Measurements from ENCODE around the gene RRAS2.

The RRAS2 gene

DNA sequence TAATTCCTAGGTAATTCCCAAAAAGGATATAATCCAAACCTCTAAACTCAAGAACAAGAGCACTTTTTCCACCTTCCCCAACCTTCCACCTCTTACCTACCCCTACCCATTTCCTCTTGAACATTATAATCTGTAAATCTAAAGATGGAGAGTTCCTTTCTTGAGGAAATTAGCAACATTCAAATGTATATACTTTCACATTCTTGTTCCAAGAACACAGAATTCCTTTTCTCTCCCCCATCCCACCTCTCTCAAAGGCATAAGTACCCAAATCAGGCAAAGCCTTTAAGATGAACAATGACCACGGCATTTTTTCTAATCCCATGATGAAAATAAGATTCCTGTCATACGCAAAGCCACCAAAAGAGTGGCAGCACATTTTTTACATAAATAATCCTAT is 18.3 kb downstream of the RRAS2 start:
- no peak for DNase-seq (ENCODE audit: low read depth in 1 of 2, low spot score in 1 of 2)

DNA sequence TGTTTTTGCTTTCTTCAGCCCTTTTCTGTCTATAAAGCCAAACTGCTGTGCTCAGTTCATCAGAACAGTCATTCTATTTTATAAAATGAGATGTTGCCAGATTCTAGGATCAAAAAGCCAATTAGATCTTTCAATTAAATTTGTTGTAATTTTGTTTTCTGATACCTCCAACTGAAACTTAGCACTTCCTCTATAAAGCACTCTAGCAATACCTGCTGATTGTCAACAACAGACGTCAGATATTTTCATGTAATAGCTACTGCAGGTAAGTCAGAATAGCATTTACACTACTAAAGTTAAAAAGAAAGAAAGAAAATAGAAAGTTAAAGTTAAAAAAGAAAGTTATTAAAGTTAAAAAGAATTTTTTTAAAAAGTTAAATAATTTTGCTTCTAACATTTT is 19.6 kb downstream of the RRAS2 start:
- no peak for DNase-seq (ENCODE audit: low read depth in 1 of 2, low spot score in 1 of 2)

DNA sequence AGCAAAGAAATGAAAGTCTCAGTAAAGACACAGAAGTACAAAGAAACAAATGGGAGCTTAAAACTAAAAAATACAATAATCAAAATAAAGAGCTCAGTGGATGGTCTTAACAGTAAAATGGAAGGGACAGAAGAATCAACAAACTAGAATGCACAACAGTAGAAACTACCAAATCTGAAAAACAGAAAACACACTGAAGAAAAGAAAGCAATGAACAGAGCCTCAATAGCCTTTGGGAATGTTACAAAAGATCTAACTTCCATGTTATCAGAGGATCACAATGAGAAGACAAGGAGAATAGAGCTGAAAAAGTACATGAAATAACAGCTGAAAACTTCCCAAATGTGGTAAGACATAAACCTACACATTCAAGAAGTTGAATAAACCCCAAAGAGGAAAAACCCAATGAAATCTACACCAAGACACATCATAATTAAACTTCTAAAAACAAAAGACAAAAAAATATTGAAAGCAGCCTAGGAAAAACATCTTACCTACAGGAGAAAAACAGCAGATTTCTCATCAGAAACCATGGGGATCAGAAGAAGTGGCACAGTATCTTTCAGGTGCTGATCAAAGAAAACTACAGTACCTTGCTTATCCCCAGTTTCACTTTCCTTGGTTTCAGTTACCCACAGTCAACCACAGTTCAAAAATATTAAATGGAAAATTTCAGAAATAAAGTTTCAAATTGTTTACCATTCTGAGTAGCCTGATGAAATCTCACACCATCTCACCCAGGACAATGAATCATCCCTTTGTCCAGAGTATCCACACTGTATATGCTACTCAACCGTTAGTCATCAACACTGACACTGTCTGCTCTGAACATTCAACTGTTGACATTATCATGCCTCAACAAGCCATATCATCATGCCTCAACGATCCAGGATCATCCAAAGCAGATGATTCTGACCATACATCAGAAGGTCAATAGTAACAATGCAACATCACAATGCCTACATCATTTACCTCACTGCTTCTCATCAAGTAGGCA is 22.2 kb downstream of the RRAS2 start:
- DNase-seq (ENCODE audit: low read depth in 1 of 2, low spot score in 1 of 2), result no peak

DNA sequence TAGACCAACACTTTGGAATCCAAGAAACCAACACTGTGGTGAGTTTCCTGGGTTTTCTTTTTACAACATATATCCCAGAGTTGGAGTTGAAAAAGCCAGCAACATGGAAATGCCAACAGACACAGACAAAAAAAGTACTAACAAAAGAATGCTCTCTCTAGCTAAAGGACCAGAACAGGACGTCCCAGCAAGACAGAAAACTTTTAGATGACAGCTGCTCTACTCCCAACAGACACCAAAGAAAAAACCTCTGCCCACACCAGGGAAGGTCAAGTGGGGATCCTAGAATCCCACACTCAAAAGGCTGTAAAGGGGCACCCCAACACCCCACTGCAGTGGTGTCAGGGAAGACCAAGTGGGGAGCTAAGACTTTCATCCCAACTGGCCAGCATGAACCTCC is 23.3 kb downstream of the RRAS2 start:
- DNase-seq (ENCODE audit: low read depth in 1 of 2, low spot score in 1 of 2), result no peak

DNA sequence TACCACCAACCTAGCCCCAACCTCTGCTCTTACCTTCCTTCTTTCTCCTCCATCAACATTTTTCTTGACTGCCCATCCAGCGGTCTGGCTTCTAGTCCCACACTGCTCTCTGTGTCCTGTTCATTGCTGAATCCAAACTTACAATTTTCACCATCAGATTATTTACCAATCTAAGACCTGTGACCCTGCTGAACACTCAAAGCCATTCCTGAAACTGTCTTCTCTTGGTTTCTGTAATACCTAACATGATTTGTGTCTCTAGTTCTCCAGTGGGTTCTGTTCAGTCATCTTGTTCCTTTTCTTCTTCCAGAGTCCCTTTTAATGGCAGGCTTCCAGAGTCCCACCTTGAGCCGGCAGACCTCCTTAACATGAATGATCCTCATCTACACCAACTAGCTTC is 24.1 kb downstream of the RRAS2 start:
- DNase-seq (ENCODE audit: low read depth in 1 of 2, low spot score in 1 of 2), result no peak

DNA sequence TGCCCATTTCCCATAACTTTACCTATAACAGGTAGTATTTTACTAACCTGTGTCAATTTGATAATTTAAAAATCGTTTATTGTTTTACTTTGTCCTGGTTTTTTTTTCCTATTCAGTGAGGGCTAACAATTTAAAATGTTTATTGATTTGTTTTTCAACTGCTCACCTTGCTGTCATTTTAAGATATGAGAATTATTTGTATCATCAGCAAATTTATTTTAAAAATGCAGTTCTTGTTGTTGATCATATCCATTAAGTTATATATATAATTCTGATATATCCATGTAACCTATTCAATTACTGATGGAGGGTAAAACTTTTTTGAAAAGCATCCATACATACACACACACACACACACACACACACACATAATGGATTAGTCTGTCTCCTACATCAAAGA is 24.8 kb downstream of the RRAS2 start:
- DNase-seq (ENCODE audit: low read depth in 1 of 2, low spot score in 1 of 2), result no peak

DNA sequence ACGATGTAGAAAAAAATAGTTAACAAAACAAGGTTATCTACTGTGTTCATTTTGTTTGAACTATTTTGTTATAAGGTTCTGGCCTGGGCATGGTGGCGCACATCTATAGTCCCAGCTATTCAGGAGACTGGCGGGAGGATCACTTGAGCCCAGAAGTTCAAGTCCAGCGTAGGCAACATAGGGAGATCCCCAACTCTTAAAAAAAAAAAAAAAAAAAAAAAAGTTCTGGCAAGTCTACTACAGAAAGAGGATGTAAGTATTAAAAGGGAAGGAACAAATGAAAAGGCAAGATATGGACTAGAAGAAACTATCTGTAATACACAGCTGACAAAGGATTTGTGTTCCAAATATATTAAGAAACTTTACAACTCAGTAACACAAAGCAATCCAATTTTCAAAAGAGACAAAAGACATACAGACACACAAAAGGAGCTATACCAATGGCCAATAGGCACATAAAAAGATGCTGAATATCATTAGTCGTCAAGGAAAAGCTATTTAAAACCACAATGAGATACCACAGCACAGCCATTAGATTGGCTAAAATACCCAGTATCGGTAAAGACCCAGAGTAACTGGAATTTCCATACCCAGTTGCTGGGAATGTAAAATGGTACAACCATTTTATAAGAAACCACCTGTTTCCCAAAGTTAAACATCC is 27.4 kb downstream of the RRAS2 start:
- DNase-seq (ENCODE audit: low read depth in 1 of 2, low spot score in 1 of 2), result no peak

DNA sequence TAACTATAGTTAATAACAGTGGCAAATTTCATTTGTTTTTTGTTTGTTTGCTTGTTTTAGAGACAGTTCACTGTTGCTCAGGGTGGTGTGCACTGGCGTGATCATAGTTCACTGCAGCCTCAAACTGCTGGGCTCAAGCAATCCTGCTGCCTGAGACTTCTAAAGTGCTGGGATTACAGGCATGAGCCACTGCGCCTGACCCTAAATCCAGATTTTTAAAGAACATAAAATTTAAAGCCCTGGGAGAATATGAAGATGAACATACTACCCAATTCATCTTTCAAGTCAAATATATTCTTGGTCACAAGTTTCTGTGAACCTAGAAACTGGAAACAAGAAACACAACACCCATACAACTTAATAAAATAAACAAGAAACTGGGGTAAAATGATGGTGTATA is 28.1 kb downstream of the RRAS2 start:
- DNase-seq (ENCODE audit: low read depth in 1 of 2, low spot score in 1 of 2), result no peak

DNA sequence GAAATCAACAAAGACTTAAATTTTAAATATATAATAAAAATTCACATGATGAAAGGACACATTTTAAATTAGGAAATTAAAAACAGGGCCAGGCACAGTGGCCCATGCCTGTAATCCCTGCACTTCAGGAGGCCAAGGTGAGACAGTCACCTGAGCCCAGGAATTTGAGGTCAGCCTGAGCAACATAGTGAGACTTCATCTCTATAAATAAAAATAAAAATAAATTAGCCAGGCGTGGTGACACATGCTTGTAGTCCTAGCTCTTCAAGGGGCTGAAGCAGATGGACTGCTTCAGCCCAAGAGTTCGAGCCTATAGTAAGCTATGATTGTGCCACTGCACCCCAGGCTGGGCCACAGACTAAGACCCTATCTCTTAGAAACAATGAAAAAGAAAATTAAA is 29.3 kb downstream of the RRAS2 start:
- DNase-seq (ENCODE audit: low read depth in 1 of 2, low spot score in 1 of 2), result no peak

DNA sequence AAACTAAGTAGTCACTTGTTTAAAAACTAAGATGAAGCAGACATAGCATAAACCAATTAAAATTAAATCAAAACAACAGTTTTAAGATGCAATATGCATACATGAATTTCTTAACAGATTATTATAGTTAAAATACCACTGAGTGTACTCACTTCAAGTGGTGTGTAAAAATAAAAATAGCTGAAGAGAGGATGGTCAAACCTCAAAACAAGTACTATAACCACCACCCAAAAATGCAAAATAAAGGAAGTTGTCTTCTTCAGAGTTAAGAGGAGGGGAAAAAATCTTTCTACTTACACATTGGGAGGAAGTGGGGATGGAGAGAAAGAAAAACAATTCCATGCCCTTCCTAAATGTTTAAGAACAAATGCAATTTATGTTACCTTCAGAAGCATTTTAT is 31.9 kb downstream of the RRAS2 start:
- DNase-seq (ENCODE audit: low read depth in 1 of 2, low spot score in 1 of 2), result no peak

DNA sequence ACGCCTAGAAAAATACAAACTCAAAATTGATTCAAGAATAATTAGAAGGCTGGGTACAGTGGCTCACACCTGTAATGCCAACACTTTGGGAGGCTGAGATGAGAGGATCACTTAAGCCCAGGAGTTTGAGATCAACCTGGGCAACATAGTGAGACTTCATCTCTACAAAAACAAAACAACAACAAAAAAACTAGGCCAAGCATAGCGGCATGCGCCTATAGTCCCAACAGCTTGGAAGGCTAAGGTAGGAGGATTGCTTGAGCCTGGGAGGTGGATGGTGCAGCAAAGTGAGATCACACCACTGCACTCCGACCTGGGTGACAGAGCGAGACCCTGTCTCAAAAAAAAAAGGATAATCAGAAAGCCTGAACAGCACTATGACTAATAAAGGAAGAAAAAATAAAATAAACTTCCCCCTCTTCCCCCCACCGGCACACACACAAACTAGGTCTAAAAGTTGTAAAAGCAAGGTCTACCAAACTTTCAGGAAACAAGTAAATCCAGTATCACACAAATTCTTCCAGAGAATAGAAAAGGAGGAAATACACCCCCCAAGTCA is 35.8 kb downstream of the RRAS2 start:
- DNase-seq (ENCODE audit: low read depth in 1 of 2, low spot score in 1 of 2), result no peak

DNA sequence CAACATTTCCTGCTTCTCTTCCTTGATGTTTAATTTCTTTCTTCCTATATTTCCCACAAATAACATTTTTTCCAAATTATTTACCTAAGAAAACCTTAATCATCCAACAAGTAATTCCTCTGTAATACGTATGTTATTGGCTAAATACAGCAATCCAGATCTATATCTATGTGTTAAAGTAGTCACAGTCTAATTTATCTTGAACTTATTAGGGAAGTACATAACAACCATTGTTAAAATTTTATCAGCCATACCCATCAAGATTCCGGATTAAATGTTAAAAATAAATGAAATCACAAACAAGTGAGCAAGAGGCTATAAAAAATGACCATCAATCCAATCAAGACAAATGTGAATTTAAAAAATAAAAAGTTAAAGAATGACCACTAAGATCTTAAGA is 36.5 kb downstream of the RRAS2 start:
- DNase-seq (ENCODE audit: low read depth in 1 of 2, low spot score in 1 of 2), result no peak

DNA sequence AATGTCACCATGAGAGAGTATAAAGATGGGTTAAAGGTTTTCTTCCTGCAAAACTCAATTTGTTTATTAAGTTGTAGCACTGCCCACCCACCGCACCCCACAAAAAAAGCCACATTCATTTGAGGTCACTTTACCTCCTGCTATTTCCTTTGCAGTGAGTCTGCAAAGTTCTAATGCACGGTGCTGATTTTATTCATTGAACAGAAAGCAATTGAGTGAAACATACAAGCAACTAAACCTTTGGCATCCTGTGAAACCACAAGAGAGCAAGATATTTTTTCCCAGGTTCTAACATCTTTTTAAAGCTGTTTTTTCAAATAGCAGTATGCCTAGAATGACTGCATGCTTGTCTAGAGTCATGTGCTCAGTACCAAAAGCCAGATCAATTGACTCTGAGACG is 39.0 kb downstream of the RRAS2 start:
- DNase-seq (ENCODE audit: low read depth in 1 of 2, low spot score in 1 of 2), result no peak

DNA sequence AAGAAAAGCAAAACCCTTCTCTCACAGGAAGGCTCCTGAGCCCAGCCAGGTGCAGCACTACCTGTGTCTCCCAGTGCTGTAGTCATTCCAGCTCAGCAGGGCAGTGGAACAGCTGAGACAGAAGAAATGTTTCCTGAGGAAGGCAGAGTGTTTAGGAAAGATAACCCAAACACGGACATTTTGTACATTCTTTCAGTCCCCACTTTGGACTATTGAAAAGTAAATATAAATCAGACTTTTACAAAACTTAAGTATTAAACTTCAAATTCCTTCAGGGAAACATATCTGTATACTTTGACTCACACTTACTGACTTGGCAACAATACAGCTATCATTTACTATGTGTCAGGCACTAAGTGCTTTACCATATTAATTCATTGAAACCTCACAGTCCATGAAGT is 40.4 kb downstream of the RRAS2 start:
- DNase-seq (ENCODE audit: low read depth in 1 of 2, low spot score in 1 of 2), result no peak

DNA sequence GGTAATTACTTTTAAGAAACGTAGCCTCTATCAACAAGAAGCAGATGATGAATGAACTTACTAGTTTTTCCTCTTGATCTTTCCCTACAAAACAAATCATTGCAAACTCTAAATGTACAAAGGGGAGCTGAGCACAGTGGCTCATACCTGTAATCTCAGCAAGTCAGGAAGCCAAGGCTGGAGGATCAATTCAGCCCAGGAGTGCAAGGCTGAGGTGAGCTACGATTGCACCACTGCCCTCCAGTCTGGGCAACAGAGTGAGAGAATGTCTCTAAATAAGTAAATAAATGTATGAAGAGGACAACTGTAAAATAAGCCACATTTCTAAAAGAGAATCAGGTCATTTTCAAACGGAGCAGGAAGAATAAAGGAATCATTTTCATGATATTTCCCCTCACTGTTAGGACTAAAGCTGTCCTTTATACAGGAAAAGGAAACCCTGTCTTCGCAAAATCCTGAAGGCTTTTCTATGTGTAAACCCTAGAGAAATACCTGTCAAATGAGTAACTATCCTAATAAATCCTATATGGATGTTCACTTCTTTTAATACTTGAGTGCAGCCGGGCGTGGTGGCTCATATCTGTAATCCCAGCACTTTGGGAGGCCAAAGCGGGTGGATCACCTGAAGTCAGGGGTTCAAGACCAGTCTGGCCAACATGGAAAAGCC is 41.2 kb downstream of the RRAS2 start:
- no peak for DNase-seq (ENCODE audit: low read depth in 1 of 2, low spot score in 1 of 2)

DNA sequence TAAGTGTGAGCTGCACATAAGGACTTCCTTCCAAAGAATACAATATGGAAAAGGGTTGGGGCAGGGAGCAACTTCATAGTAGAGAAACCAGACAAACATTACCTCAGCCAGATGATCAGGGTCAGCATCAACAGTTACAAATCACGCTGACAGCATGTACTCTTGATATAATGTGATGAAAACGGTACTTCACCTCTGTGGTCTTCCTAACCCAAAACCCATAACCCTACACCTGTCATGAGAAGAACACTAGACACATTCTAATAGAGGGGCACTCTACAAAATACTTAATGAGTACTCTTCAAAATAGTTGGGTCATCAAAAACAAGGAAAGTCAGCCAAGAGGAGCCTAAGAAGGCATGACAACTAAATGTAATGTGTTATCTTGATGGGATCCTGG is 43.9 kb downstream of the RRAS2 start:
- DNase-seq (ENCODE audit: low read depth in 1 of 2, low spot score in 1 of 2), result no peak

DNA sequence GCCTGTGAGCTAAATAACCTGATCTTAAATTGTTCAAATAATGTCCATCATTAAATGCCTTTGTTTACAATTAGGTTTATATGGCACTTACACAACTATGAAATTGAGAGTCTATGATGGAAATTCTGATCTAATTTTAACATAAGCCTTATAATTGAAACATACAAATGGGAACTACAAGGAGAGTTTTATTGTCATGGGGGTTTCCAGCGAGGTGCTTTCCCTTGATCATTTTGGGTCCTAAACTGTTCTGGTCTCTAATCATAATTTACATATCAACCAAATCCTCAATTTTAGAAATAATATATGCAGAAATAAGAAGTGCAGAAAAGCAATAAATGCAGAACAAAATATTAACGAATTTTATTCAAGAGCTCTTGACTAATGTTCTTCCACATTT is 44.9 kb downstream of the RRAS2 start:
- DNase-seq (ENCODE audit: low read depth in 1 of 2, low spot score in 1 of 2), result no peak

DNA sequence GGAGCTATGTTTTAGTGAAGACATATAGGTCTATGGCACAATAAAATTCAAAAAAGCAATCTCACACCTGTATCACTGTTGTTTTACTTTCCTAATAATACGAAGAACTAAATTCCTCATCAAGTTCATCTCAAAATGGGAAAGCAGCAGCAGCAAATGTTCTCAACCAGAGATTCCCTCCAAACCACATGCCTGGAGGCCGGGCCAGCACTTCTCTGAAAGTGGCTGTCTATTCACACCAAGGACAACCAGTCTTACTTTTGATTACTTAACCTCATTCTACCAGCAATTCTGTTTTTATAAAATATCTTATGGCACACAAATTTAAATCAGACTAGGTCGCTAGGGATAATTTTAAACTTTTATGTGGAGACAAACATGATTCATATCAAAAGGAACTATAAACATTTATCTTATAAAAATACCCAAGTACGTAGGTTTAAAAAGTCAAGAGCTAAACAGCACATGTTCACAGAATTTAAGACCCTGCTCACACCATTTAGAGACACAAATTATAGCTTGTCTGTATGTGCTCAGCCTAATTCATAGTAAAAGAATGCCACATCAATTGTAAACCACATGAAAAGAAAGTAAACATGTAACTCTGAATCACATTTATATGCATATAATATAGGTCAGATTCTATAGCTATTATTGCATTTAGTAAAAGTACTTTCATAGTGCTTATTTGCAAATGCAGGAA is 46.1 kb downstream of the RRAS2 start:
- DNase-seq (ENCODE audit: low read depth in 1 of 2, low spot score in 1 of 2), result no peak

DNA sequence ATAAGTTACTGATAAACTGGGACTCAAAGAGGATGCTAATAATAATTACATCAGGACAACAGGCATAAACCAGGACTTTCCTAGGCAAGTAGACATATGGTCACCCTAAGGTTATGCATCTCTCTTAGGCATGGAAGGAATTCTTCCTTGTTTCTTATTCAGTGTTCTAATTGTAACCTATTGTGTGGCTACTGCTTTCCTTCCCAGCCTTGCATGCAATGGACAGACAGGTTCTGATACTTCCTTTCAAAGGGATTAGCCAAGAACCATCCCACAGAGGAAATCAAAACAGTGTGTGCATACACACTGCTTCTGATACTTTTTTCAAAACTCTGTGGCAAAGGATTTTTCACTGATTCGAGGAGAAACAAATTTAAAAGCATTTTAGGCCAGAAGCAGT is 48.3 kb downstream of the RRAS2 start:
- DNase-seq (ENCODE audit: low read depth in 1 of 2, low spot score in 1 of 2), result no peak

DNA sequence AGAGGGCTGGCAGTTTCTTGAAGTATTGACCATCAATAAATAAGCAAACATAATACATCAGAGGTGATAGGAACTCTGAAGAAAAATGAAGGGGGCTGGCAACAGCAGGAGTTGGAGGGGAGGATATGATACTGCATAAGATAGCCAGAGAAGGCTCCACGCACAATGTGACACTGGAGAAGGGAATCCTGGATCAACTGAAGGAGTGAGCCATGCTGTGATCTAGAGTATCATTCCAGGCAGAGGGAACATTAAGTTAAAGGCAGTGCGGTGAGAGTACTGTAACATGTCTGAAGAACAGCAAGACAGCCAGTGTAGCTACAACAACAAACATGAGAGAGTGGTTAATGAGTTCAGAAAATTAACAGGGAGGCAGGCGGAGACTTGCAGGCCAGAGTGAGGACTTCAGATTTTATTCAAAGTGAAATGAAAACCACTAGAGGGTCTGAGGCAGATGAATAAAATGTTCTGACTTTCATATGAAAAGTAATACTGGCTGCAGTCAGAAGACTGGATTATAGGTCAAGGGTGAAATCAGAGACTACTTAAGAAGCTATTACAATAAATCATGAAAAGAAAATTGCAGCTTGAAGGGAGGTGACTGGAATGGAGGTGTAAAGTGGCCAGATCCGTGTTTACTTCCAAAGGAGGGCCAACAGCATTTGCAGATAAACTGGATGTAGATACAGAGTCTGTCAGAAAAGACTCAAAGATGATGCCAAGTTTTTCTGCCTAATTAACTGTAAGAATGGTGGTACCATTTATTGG is 49.4 kb downstream of the RRAS2 start:
- no peak for DNase-seq (ENCODE audit: low read depth in 1 of 2, low spot score in 1 of 2)
